Gastrocnemius medialis (tissue), 4 donors: Measurements from ENCODE around the gene RAPH1.

ENCODE experiments used
- CTCF ChIP-seq, 5 experiments: fragments of 450-650 bp in 3 of 5; fragments of 200-600 bp in 2 of 5; sonication (generic) in 2 of 5; IDR thresholded peaks in 4 of 5; conservative IDR thresholded peaks in 1 of 5; 1 replicate in 4 of 5; 2 replicates in 1 of 5; pipeline ENCODE4 v1.5.1; 2016 to 2019; ENCODE audit warnings: antibody characterized with exemption in 5 of 5, mild to moderate bottlenecking in 3 of 5, moderate library complexity in 3 of 5
- POLR2A ChIP-seq, 2 donors: fragments of 450-650 bp; IDR thresholded peaks; one replicate each; pipeline ENCODE4 v1.6.1; 2017; ENCODE audit warnings: antibody characterized with exemption in 2 of 2, mild to moderate bottlenecking in 2 of 2, moderate library complexity in 2 of 2

- TF ChIP-seq CTCF (IDR thresholded peaks at IDR 0.05 in 4 of 5, conservative IDR thresholded peaks at IDR 0.05 in 1 of 5) (no peak), POLR2A (IDR thresholded peaks at IDR 0.05) (no peak)
Observed at GRCh38 chr2:203432811-203433210, 102.3 kb downstream of the RAPH1 start.
